ENCODE results near the gene ATP6V1B1. TPM values are rescaled to one million over a fixed set of nuclear protein-coding genes. Genes with fewer than 3 reads are reported as not detected.

ATP6V1B1 gene
- total RNA-seq, 4 donors from 2014 or later, result not detected

GRCh38 chr2:70937866-70938585 lies 2.3 kb downstream of the ATP6V1B1 start:
- intact Hi-C loops (cut with DNase I), result no loop called here

GRCh38 chr2:70938586-70938950 lies 2.9 kb downstream of the ATP6V1B1 start:
- no peak for DNase-seq
- Histone ChIP-seq H3K36me3 (no peaks in the 10 kb centered on the region), H3K27me3 (no peaks in the 10 kb centered on the region), H3K4me3 (replicated peaks in 1 of 3) (no peak overlapping the region), H3K9me3 (no peaks in the 10 kb centered on the region), H3K27ac (no peak overlapping the region), H3K4me1 (no peaks in the 10 kb centered on the region)
- 41 to 54% methylated on average over 3 of the region's 3 CpGs for WGBS, 2 donors
- intact Hi-C loops (cut with DNase I), result no loop called here
- TF ChIP-seq POLR2A (IDR thresholded peaks at IDR 0.05) (no peak), CTCF (IDR thresholded peaks at IDR 0.05) (no peak)

More at GRCh38 chr2:70937866-70938585, 2.3 kb downstream of the ATP6V1B1 start:
- no peaks in the 10 kb centered on the region for H3K9me3 ChIP-seq
- no peaks in the 10 kb centered on the region for H3K36me3 ChIP-seq
- H3K27ac ChIP-seq, result no peak overlapping the region
- no peak overlapping the region for H3K4me3 ChIP-seq (replicated peaks in 1 of 3)
- 74 to 75% methylated on average over 8 to 9 of the region's 10 CpGs for WGBS, 2 donors
- H3K27me3 ChIP-seq, result no peaks in the 10 kb centered on the region
- TF ChIP-seq CTCF (IDR thresholded peaks at IDR 0.05), result no peak
- TF ChIP-seq POLR2A (IDR thresholded peaks at IDR 0.05), result no peak
- no peaks in the 10 kb centered on the region for H3K4me1 ChIP-seq
- no peak for DNase-seq

- H3K4me1 ChIP-seq, result no peaks in the 10 kb centered on the region
- H3K27me3 ChIP-seq, result no peaks in the 10 kb centered on the region
- no peak overlapping the region for H3K4me3 ChIP-seq (replicated peaks in 1 of 3)
- H3K36me3 ChIP-seq, result no peaks in the 10 kb centered on the region
- H3K9me3 ChIP-seq, result no peaks in the 10 kb centered on the region
- intact Hi-C loops (cut with DNase I), result no loop called here
- H3K27ac ChIP-seq, result no peak overlapping the region
- TF ChIP-seq CTCF (IDR thresholded peaks at IDR 0.05) (no peak), POLR2A (IDR thresholded peaks at IDR 0.05) (no peak)
- 36 to 50% methylated on average over 13 to 16 of the region's 30 CpGs for WGBS, 2 donors
- no peak for DNase-seq
Observed at GRCh38 chr2:70939001-70939838, 3.5 kb downstream of the ATP6V1B1 start.

DNA sequence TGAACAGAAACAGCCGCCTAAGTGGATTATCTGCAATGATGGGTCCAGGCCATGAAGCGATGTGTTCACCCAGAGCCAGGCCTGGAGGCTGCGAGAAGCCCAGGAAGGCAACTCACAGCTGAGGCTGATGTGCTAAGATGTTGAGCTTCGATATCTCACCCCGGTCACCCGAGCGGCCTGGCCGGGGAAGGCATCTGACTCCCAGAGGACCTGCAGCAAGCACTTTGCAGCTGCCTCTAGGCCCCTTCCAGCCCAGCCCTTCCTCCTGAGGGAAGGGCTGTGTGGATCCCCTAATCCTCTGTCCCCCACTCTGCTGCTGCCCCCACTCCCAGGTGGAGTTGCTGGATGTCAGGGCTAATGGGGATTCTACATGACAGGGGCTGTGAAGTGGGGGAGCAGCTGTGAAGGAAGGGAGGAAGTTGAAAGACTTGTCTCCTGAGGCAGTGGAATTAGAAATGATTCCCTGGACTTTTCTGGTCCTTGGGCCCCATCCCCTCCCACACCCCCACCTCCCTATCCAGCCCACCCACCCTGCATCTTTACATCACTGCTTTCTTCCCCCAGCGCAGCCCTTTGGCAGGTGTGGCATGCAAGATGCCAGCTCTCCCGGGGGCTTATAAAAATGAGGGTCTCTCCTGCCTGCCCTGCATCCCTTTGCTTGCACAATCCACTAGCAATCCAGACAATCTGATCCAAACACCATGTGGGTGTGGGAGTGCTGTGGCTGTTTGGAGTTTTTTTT lies 4.3 kb downstream of the ATP6V1B1 start:
- Histone ChIP-seq H3K4me3 (replicated peaks in 1 of 3) (no peak overlapping the region), H3K36me3 (no peaks in the 10 kb centered on the region), H3K9me3 (no peaks in the 10 kb centered on the region), H3K27me3 (no peaks in the 10 kb centered on the region), H3K27ac (no peak overlapping the region), H3K4me1 (no peaks in the 10 kb centered on the region)
- DNase-seq, result no peak
- no peak for TF ChIP-seq POLR2A (IDR thresholded peaks at IDR 0.05)
- no peak for TF ChIP-seq CTCF (IDR thresholded peaks at IDR 0.05)
- WGBS, 2 donors, result 86 to 92% methylated on average over 8 to 9 of the region's 10 CpGs
- intact Hi-C loops (cut with DNase I), result no loop called here
